Activated CD8-positive, alpha-beta T cell treated with anti-CD3 and anti-CD28 coated beads, Interleukin-2, amount 10 ng/mL, durations not matched to agents 7 days and 5 days (primary cell): ENCODE results near the gene ANP32A. TPM values are rescaled to one million over a fixed set of nuclear protein-coding genes. Genes with fewer than 3 reads are reported as not detected.
A peak's percentile ranks its signal among the peaks of the same experiment; 100 is the strongest.

Experiments used
- ATAC-seq: fragments of 150-1000 bp; cut with Tn5 transposase; one replicate; pipeline ENCODE4 v1.10.0; 2021; ENCODE audit warnings: moderate library complexity
- CTCF ChIA-PET: fragments of 350-600 bp; sonication (Branson Sonifier 250); formaldehyde crosslinking; loops from one replicate; lab custom pipeline; 2021; ENCODE audit warnings: antibody characterized with exemption; lab: Charles Lee
- POLR2A ChIA-PET: fragments of 350-600 bp; sonication (Branson Sonifier 250); formaldehyde crosslinking; loops from one replicate; lab custom pipeline; 2021; ENCODE audit warnings: antibody characterized with exemption; lab: Charles Lee
- DNase-seq: peaks from one replicate; pipeline ENCODE4 v3.0.0-alpha.2; 2020
- H3K27ac Mint-ChIP-seq: one replicate; pipeline ENCODE4 v1.8.0; 2021; ENCODE audit warnings: mild to moderate bottlenecking, mixed read lengths
- H3K27me3 Mint-ChIP-seq: one replicate; pipeline ENCODE4 v1.8.0; 2021; ENCODE audit warnings: low read depth, mixed read lengths
- H3K36me3 Mint-ChIP-seq: one replicate; pipeline ENCODE4 v1.8.0; 2021; ENCODE audit warnings: low read depth, mixed read lengths
- H3K4me1 Mint-ChIP-seq: one replicate; pipeline ENCODE4 v1.8.0; 2021; ENCODE audit warnings: low read depth, mixed read lengths
- H3K4me3 Mint-ChIP-seq: one replicate; pipeline ENCODE4 v1.8.0; 2021; ENCODE audit warnings: mild to moderate bottlenecking, mixed read lengths
- H3K9me3 Mint-ChIP-seq: one replicate; pipeline ENCODE4 v1.8.0; 2022; ENCODE audit warnings: mixed read lengths; ENCODE audit not compliant: insufficient read depth
- total RNA-seq, 2 experiments: library from RNA; stranded (reverse); gene quantifications; one replicate each; pipeline ENCODE4 v1.2.3, GENCODE V29; 2021

ANP32A gene
- total RNA-seq, 2 experiments from 2014 or later = 227 TPM

GRCh38 chr15:68843425-68844311 is 23.0 kb upstream of the ANP32A start:
- CTCF ChIA-PET = interaction anchor here (0.7 to 1.4 kb wide), 2 partner anchors 15 to 31 kb away, joined by 3 to 4 read pairs; no protein-coding TSS in a partner anchor
- peak; percentile 33 for DNase-seq

GRCh38 chr15:68842958-68843357 is 22.3 kb upstream of the ANP32A start:
- H3K4me3 Mint-ChIP-seq = no peak overlapping the region
- no peaks in the 10 kb centered on the region for H3K9me3 Mint-ChIP-seq
- no peak for ATAC-seq
- H3K36me3 Mint-ChIP-seq = no peaks in the 10 kb centered on the region
- H3K4me1 Mint-ChIP-seq = peaks cover 7% of the 10 kb centered on the region
- POLR2A ChIA-PET = no interaction called here
- H3K27me3 Mint-ChIP-seq = peaks cover 54% of the 10 kb centered on the region
- CTCF ChIA-PET = interaction anchor here (1.0 kb wide), 1 partner anchor 14 kb away, joined by 3 read pairs; no protein-coding TSS in a partner anchor
- no peak overlapping the region for H3K27ac Mint-ChIP-seq
- no peak for DNase-seq

More at GRCh38 chr15:68843425-68844311, 23.0 kb upstream of the ANP32A start:
- H3K27me3 Mint-ChIP-seq = peaks cover 53% of the 10 kb centered on the region
- no peak overlapping the region for H3K27ac Mint-ChIP-seq
- peak overlapping the region; percentile 66 for H3K4me3 Mint-ChIP-seq
- POLR2A ChIA-PET = no interaction called here
- ATAC-seq = peak; percentile 78
- peaks cover 7% of the 10 kb centered on the region for H3K4me1 Mint-ChIP-seq
- H3K9me3 Mint-ChIP-seq = no peaks in the 10 kb centered on the region
- H3K36me3 Mint-ChIP-seq = no peaks in the 10 kb centered on the region

- ChIA-PET CTCF (interaction anchor here (1.2 to 2.1 kb wide), 5 partner anchors 41 to 160 kb away, joined by 3 to 11 read pairs (median 3); no protein-coding TSS in a partner anchor), POLR2A (interaction anchor here (1.4 kb wide), 1 partner anchor 15 kb away, joined by 3 read pairs; no protein-coding TSS in a partner anchor)
- Mint-ChIP-seq H3K4me3 (no peak overlapping the region), H3K27ac (no peak overlapping the region), H3K27me3 (peaks cover 20% of the 10 kb centered on the region), H3K36me3 (peaks cover 12% of the 10 kb centered on the region), H3K9me3 (peaks cover 17% of the 10 kb centered on the region), H3K4me1 (peaks cover 21% of the 10 kb centered on the region)
- DNase-seq (no peak), ATAC-seq (no peak)
Observed at GRCh38 chr15:68834346-68834745, 13.7 kb upstream of the ANP32A start.

- Mint-ChIP-seq H3K4me1 (peaks cover 21% of the 10 kb centered on the region), H3K36me3 (peaks cover 12% of the 10 kb centered on the region), H3K4me3 (no peak overlapping the region), H3K27ac (no peak overlapping the region), H3K9me3 (peaks cover 17% of the 10 kb centered on the region), H3K27me3 (peaks cover 17% of the 10 kb centered on the region)
- DNase-seq (peak; percentile 48), ATAC-seq (peak; percentile 82)
- ChIA-PET CTCF (interaction anchor here (0.8 to 2.1 kb wide), 9 partner anchors 41 to 284 kb away, joined by 3 to 11 read pairs (median 3); no protein-coding TSS in a partner anchor), POLR2A (interaction anchor here (0.6 to 1.4 kb wide), 2 partner anchors 15 to 58 kb away, joined by 3 read pairs; no protein-coding TSS in a partner anchor)
Observed at GRCh38 chr15:68833700-68834331, 13.1 kb upstream of the ANP32A start.

- ChIA-PET POLR2A (no interaction called here), CTCF (interaction anchor here (0.7 to 5.3 kb wide), 7 partner anchors 11 to 52 kb away, joined by 3 to 75 read pairs (median 3); no protein-coding TSS in a partner anchor)
- Mint-ChIP-seq H3K4me3 (no peak overlapping the region), H3K9me3 (peaks cover under 1% of the 10 kb centered on the region), H3K36me3 (peaks cover 1% of the 10 kb centered on the region), H3K27ac (no peak overlapping the region), H3K27me3 (peaks cover 10% of the 10 kb centered on the region), H3K4me1 (peaks cover 24% of the 10 kb centered on the region)
- ATAC-seq = peak; percentile 35
- no peak for DNase-seq
Observed at GRCh38 chr15:68830141-68830785, 9.6 kb upstream of the ANP32A start.

GRCh38 chr15:68829068-68829467 is 8.4 kb upstream of the ANP32A start:
- ChIA-PET CTCF (interaction anchor here (0.6 to 5.3 kb wide), 30 partner anchors 8 to 270 kb away, joined by 3 to 75 read pairs (median 5); partner anchors contain the start of gene ANP32A), POLR2A (interaction anchor here (1.3 kb wide), 1 partner anchor 12 kb away, joined by 5 read pairs; no protein-coding TSS in a partner anchor)
- peaks cover 10% of the 10 kb centered on the region for H3K27me3 Mint-ChIP-seq
- H3K4me3 Mint-ChIP-seq = no peak overlapping the region
- H3K36me3 Mint-ChIP-seq = no peaks in the 10 kb centered on the region
- DNase-seq (peak; percentile 47), ATAC-seq (peak; percentile 69)
- peaks cover 21% of the 10 kb centered on the region for H3K4me1 Mint-ChIP-seq
- H3K9me3 Mint-ChIP-seq = no peaks in the 10 kb centered on the region
- no peak overlapping the region for H3K27ac Mint-ChIP-seq

- DNase-seq (no peak), ATAC-seq (no peak)
- peaks cover 11% of the 10 kb centered on the region for H3K36me3 Mint-ChIP-seq
- POLR2A ChIA-PET = no interaction called here
- no peak overlapping the region for H3K4me3 Mint-ChIP-seq
- peaks cover 17% of the 10 kb centered on the region for H3K4me1 Mint-ChIP-seq
- peaks cover 7% of the 10 kb centered on the region for H3K27me3 Mint-ChIP-seq
- no peak overlapping the region for H3K27ac Mint-ChIP-seq
- CTCF ChIA-PET = interaction anchor here (0.9 to 3.2 kb wide), 2 partner anchors 39 to 517 kb away, joined by 3 to 9 read pairs; no protein-coding TSS in a partner anchor
- no peaks in the 10 kb centered on the region for H3K9me3 Mint-ChIP-seq
Observed at GRCh38 chr15:68823561-68823960, 2.9 kb upstream of the ANP32A start.

GRCh38 chr15:68822818-68823217 is 2.1 kb upstream of the ANP32A start:
- DNase-seq (no peak), ATAC-seq (no peak)
- Mint-ChIP-seq H3K27ac (no peak overlapping the region), H3K4me1 (peaks cover 15% of the 10 kb centered on the region), H3K36me3 (peaks cover 11% of the 10 kb centered on the region), H3K4me3 (no peak overlapping the region), H3K9me3 (no peaks in the 10 kb centered on the region), H3K27me3 (peaks cover 7% of the 10 kb centered on the region)
- ChIA-PET CTCF (interaction anchor here (0.7 to 1.2 kb wide), 2 partner anchors 39 to 267 kb away, joined by 3 to 5 read pairs; no protein-coding TSS in a partner anchor), POLR2A (interaction anchor here (0.8 kb wide), 1 partner anchor 24 kb away, joined by 3 read pairs; no protein-coding TSS in a partner anchor)

- CTCF ChIA-PET = interaction anchor here (1.2 kb wide), 1 partner anchor 38 kb away, joined by 5 read pairs; no protein-coding TSS in a partner anchor
- ATAC-seq (no peak), DNase-seq (peak; percentile 36)
- H3K36me3 Mint-ChIP-seq = peaks cover 15% of the 10 kb centered on the region
- H3K27me3 Mint-ChIP-seq = peaks cover 3% of the 10 kb centered on the region
- peak overlapping the region; percentile 14 for H3K27ac Mint-ChIP-seq
- peak overlapping the region; percentile 100 for H3K4me3 Mint-ChIP-seq
- POLR2A ChIA-PET = no interaction called here
- no peaks in the 10 kb centered on the region for H3K9me3 Mint-ChIP-seq
- peaks cover 15% of the 10 kb centered on the region for H3K4me1 Mint-ChIP-seq
Observed at GRCh38 chr15:68821841-68822381, 1.2 kb upstream of the ANP32A start.

GRCh38 chr15:68821190-68821840 is 620 bp upstream of the ANP32A start:
- Mint-ChIP-seq H3K27ac (peak overlapping the region; percentile 14), H3K4me3 (peak overlapping the region; percentile 100), H3K4me1 (peaks cover 20% of the 10 kb centered on the region), H3K27me3 (peaks cover 3% of the 10 kb centered on the region), H3K36me3 (peaks cover 19% of the 10 kb centered on the region), H3K9me3 (no peaks in the 10 kb centered on the region)
- POLR2A ChIA-PET = interaction anchor here (1.0 kb wide), 1 partner anchor 26 kb away, joined by 6 read pairs; no protein-coding TSS in a partner anchor
- DNase-seq = peak; percentile 35
- CTCF ChIA-PET = interaction anchor here (0.8 kb wide), 1 partner anchor 7 kb away, joined by 5 read pairs; no protein-coding TSS in a partner anchor
- ATAC-seq = peak; percentile 3
